Thoracic aorta (tissue), 2 donors: ENCODE results near the gene NAMPT. TPM values are rescaled to one million over a fixed set of nuclear protein-coding genes. Genes with fewer than 3 reads are reported as not detected.

ENCODE experiments used
- ATAC-seq: fragments of 150-250 bp; one replicate; pipeline ENCODE4 v1.8.0; 2017; ENCODE audit warnings: low read depth; ENCODE audit not compliant: insufficient number of reproducible peaks, low FRiP score
- DNase-seq: peaks from one replicate; pipeline ENCODE4 v3.0.0-alpha.2; 2020; ENCODE audit warnings: low spot score
- H3K27ac ChIP-seq, 2 donors: fragments of 200-600 bp; sonication (generic); 1 replicate in 1 of 2; 2 replicates in 1 of 2; pipeline ENCODE4 v1.5.1; 2016; ENCODE audit warnings: mild to moderate bottlenecking in 2 of 2, moderate library complexity in 2 of 2
- H3K27me3 ChIP-seq: fragments of 200-600 bp; sonication (generic); replicated peaks from 2 replicates; pipeline ENCODE4 v1.6.0; 2016; ENCODE audit warnings: mild to moderate bottlenecking; ENCODE audit not compliant: insufficient read depth
- H3K36me3 ChIP-seq: fragments of 200-600 bp; sonication (generic); one replicate; pipeline ENCODE4 v1.5.1; 2016
- H3K4me1 ChIP-seq, 2 donors: fragments of 200-600 bp; sonication (generic); 1 replicate in 1 of 2; 2 replicates in 1 of 2; pipeline versions ENCODE4 v1.5.1 to v1.6.0; 2016; ENCODE audit warnings: low read depth in 2 of 2, mild to moderate bottlenecking in 1 of 2; ENCODE audit not compliant: control insufficient read depth in 1 of 2
- H3K4me3 ChIP-seq: fragments of 200-600 bp; sonication (generic); 2 replicates; pipeline ENCODE4 v1.5.1; 2016; ENCODE audit warnings: mild to moderate bottlenecking
- H3K9me3 ChIP-seq: fragments of 200-600 bp; sonication (generic); 2 replicates; pipeline ENCODE4 v1.5.1; 2016
- total RNA-seq, 2 donors: library from RNA; depleted of rRNA; stranded (reverse); fragments of >200 nt; gene quantifications; one replicate each; pipeline versions ENCODE4 v1.1.0 to v1.2.3, GENCODE V29; 2016
- TF ChIP-seq, protein P1 (sequence below): fragments of 200-600 bp; sonication (generic); IDR thresholded peaks from one replicate; pipeline ENCODE4 v1.5.1; 2019; ENCODE audit warnings: antibody characterized with exemption

NAMPT gene
- total RNA-seq, 2 donors from 2014 or later: 274 to 1,075 TPM

DNA sequence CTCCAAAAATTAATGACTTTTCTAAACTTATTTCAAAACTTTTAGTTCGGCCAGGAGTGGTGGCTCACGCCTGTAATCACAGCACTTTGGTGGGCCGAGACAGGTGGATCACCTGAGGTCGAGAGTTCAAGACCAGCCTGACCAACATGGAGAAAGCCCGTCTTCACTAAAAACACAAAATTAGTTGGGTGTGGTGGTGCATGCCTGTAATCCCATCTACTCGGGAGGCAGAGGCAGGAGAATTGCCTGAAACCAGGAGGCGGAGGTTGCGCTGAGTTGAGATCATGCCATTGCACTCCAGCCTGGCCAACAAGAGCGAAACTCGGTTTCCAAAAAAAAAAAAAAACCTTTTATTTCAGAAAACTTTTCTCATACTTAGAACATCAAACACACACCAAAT, 8.3 kb downstream of the NAMPT start:
- peaks cover 24% of the 10 kb centered on the region for H3K36me3 ChIP-seq
- TF ChIP-seq, protein P1, sequence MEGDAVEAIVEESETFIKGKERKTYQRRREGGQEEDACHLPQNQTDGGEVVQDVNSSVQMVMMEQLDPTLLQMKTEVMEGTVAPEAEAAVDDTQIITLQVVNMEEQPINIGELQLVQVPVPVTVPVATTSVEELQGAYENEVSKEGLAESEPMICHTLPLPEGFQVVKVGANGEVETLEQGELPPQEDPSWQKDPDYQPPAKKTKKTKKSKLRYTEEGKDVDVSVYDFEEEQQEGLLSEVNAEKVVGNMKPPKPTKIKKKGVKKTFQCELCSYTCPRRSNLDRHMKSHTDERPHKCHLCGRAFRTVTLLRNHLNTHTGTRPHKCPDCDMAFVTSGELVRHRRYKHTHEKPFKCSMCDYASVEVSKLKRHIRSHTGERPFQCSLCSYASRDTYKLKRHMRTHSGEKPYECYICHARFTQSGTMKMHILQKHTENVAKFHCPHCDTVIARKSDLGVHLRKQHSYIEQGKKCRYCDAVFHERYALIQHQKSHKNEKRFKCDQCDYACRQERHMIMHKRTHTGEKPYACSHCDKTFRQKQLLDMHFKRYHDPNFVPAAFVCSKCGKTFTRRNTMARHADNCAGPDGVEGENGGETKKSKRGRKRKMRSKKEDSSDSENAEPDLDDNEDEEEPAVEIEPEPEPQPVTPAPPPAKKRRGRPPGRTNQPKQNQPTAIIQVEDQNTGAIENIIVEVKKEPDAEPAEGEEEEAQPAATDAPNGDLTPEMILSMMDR: no peak
- no peaks in the 10 kb centered on the region for H3K27me3 ChIP-seq
- no peak overlapping the region for H3K27ac ChIP-seq
- DNase-seq: no peak
- H3K9me3 ChIP-seq: no peaks in the 10 kb centered on the region
- no peak for ATAC-seq
- no peak overlapping the region for H3K4me3 ChIP-seq
- H3K4me1 ChIP-seq: peaks cover 34 to 47% of the 10 kb centered on the region in 2 donors

GRCh38 chr7:106273009-106273668, 11.6 kb downstream of the NAMPT start:
- TF ChIP-seq, protein P1: no peak
- ATAC-seq (no peak), DNase-seq (no peak)
- no peaks in the 10 kb centered on the region for H3K27me3 ChIP-seq
- no peaks in the 10 kb centered on the region for H3K9me3 ChIP-seq
- no peak overlapping the region for H3K4me3 ChIP-seq
- no peak overlapping the region for H3K27ac ChIP-seq
- H3K36me3 ChIP-seq: peaks cover 47% of the 10 kb centered on the region
- H3K4me1 ChIP-seq: peaks cover 15 to 21% of the 10 kb centered on the region in 2 donors

DNA sequence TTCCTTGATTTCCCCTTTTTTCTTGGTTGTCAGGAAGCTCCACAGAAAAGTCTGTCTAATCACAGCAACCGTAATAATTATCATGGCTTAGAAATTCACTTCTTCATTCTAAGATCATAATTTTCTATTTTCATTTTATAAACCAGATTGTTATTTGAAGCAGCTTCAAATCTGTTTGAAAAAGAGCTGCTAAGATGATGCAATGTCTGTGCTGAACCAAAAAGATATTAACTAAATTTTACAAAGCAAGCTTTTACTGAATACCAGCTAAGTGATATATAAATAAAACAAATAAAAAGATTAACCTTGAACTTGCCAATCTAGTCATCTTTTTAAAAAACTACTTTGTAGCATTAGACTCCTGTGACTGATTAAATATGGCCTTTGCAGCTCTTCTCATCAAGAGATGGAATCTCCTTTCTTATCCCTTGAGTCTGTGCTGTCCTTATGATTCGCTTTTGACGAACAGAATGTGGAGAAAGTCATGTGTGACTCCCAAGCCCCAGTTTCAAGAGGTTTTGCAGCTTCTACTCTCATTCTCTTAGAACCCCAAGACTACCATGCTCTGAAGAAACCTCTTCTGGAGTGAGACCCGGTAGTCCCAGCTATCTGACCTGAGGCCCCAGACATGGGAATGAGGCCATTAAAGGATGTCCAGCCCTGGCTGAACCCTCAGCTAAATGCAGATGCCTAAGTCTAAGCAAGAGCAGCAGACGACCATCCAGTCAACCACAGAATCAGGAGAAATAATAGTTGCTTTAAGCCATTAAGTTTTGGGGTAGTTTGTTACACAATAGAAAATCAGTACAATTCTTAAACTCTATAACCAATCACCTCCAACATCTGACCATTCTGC, 14.4 kb downstream of the NAMPT start:
- TF ChIP-seq, protein P1: no peak
- no peak overlapping the region for H3K4me3 ChIP-seq
- ATAC-seq (no peak), DNase-seq (no peak)
- H3K9me3 ChIP-seq: no peaks in the 10 kb centered on the region
- peaks cover 57% of the 10 kb centered on the region for H3K36me3 ChIP-seq
- peaks cover 10 to 19% of the 10 kb centered on the region in 2 donors for H3K4me1 ChIP-seq
- no peaks in the 10 kb centered on the region for H3K27me3 ChIP-seq
- no peak overlapping the region for H3K27ac ChIP-seq

GRCh38 chr7:106269254-106269961, 15.4 kb downstream of the NAMPT start:
- Histone ChIP-seq H3K27me3 (no peaks in the 10 kb centered on the region), H3K36me3 (peaks cover 53% of the 10 kb centered on the region), H3K4me3 (no peak overlapping the region), H3K27ac (no peak overlapping the region), H3K4me1 (peaks cover 10 to 19% of the 10 kb centered on the region in 2 donors), H3K9me3 (no peaks in the 10 kb centered on the region)
- no peak for DNase-seq
- TF ChIP-seq, protein P1: no peak
- no peak for ATAC-seq

- Histone ChIP-seq H3K27ac (no peak overlapping the region), H3K9me3 (no peaks in the 10 kb centered on the region), H3K4me3 (no peak overlapping the region), H3K4me1 (no peaks in the 10 kb centered on the region), H3K27me3 (no peaks in the 10 kb centered on the region), H3K36me3 (peaks cover 47% of the 10 kb centered on the region)
- DNase-seq (no peak), ATAC-seq (no peak)
- TF ChIP-seq, protein P1: no peak
Measured at GRCh38 chr7:106265133-106265532, 19.6 kb downstream of the NAMPT start.
